HG03342 (cell line): Measurements from ENCODE around the gene GALNT6.

Experiments used
- ATAC-seq: cut with Tn5 transposase; IDR thresholded peaks from one replicate; pipeline ENCODE4 v1.9.1; 2021; ENCODE audit warnings: mild to moderate bottlenecking, moderate library complexity; ENCODE audit not compliant: unreplicated experiment

Gene GALNT6, protein sequence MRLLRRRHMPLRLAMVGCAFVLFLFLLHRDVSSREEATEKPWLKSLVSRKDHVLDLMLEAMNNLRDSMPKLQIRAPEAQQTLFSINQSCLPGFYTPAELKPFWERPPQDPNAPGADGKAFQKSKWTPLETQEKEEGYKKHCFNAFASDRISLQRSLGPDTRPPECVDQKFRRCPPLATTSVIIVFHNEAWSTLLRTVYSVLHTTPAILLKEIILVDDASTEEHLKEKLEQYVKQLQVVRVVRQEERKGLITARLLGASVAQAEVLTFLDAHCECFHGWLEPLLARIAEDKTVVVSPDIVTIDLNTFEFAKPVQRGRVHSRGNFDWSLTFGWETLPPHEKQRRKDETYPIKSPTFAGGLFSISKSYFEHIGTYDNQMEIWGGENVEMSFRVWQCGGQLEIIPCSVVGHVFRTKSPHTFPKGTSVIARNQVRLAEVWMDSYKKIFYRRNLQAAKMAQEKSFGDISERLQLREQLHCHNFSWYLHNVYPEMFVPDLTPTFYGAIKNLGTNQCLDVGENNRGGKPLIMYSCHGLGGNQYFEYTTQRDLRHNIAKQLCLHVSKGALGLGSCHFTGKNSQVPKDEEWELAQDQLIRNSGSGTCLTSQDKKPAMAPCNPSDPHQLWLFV

DNA sequence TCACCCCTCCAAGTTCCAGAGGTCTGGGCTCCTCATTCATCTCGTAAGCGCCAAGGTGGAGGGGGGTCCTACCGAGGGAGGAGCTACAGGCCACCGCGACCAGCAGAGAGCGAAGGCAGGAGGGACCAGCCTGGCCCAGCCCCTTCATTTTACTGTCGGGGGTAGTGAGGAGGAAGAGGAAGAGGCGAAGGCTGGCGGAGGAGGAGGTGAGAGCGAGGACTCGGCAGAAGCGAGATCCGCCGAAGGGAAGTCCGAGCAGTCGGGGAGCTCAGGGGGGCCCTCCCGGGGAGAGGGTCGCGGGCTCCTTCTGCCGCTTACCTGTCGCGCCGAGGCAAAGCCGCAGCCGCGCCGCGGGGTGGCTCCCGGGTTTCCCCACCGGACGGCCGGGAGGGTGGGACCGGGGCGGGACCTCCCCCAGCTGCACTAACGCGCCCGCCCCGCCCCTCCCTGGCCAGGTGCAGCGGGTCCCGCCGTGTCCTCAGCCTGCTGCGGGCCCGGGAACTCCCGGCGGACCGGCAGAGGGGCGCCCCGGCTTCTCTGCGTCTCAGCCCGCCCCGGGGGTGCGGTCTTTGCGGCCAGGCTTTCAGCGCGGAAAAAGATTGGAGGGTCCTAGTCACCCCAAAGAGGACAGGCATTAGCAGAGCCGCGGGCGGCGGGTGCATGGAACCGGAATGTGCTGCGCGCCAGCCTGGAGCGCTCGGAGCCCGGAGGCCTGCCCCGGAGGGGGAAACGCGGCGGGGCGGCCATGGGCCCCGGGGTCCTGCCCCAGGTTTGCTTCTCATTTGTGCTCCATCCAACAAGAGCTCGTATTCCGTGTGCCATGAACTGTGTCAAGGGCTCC is at the start of gene GALNT6:
TSS of gene GALNT6 (minus strand) at position 124 of the 841 bp plus-strand sequence. CDS start 11,625 bp downstream, outside the sequence.
- peak; percentile 38 for ATAC-seq

DNA sequence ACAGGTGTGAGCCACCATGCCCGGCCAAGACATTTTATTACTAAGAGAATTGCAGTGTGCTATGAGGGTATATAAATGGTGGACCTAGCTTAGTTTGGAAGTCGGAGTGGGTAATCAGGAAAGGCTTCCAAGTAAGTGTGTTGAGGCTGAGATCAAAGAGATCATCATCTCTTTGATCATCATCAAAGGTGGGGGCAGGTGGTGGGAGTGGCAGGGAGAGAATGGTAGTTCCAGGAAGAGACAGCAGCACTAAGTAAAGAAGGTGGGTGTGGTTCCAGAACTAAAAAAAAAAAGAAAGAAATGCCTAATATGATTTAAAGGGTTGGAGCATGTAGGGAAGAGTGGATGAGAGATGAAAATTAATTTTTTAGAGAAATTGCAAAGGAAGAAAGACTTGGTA is 48.1 kb upstream of the GALNT6 start:
- ATAC-seq = no peak

DNA sequence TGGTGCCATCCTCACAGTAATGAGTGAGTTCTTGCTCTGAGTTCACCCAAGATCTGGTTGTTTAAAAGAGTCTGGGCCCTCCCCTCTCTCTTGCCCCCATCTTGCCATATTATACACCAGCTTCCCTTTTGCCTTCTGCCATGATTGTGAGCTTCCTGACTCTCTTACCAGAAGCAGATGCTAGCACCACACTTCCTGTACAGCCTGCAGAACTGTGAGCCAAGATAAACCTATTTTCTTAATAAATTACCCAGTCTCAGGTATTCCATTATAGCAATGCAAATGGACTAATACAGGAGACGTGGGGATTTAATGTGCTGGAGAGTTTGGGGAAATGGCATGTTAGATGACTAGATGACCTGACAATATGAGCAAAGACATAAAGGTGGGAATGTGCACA is 46.2 kb upstream of the GALNT6 start:
- no peak for ATAC-seq

DNA sequence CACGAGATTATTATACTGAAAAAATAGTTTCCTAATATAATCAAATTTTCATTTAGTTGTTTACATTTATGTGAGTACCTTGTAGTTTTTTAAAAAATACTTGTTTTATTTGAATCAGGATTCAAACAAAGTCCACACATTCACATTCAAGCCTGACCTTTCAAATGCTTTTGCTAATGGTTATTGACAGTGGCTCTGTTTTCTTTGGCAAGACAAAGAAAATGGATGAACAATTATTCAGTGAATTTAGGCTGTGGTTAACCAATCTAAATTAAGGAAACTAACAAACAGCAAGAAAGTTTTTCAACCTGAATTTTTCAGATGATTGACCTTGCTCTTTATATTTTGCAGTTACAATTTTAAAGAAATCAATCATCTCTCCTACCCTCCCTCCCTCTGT is 43.1 kb upstream of the GALNT6 start:
- no peak for ATAC-seq

DNA sequence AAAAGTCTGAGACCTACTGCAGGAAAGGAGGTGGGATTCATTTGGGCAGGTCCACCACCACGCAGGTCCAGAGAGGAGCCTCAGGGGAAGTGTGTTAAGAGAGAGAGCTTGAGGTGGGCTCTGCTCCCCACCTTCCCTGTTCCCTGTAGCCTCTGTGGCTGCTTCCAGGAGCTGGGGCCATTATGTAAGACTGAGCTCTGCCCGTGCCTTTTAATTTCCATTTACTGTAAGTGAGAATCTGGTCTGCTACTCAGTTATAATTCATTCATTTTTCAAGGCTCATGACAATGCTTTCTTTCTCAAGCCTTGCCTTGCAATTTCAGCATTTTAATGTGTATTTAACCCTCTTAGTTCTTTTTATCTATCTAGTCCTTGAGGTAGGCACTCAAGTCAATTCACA is 41.7 kb upstream of the GALNT6 start:
- ATAC-seq = no peak

DNA sequence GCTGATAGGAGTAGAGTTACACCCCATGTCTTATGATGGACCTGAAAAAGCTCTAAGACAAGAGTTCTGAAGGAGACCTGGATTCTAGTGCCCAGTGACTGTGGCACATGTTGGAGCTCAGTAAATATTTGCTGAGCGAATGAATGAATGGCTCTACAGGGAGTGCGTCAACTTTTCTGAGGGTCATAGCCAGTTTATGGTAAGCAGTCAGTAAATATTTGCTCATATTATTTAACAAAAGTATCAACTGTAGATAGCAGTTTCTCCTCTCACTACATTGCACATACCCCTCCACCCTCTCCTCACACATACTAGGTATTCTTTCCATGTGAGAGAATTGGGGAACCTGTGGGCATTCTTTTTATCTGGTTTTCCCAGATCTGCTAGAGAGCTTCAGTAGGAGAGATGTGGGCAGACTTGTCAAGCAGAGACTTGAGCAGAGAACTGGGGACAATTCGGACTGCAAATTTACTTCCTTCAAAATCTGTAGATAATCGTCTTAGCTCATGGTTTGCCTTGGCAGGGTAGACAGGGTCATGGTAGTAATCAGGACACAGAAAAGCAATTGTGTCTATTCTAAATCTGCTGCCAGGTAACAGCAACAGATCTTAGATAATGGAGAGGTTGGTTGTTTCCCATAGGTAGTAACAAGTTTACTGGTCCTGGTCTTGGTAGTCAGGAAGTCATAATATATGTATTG is 39.1 kb upstream of the GALNT6 start:
- no peak for ATAC-seq

DNA sequence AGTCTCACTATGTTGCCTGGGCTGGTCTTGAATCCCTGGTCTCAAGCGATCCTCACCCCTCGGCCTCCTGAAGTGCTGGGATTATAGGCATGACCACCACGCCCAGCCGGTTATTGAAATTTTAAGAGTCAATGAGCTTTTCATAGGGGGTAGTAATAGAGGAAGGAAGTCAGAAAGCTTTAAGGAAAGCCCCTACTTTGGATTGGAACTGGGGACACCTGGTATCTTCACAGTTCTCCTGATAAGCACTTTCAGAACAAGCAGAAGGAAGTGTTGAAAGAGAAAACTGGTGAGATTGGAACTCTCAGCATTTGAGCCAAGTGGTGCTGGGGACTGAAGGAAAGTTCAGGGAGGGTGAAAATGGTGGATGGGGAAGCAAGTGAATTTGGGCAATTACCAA is 38.5 kb upstream of the GALNT6 start:
- no peak for ATAC-seq

DNA sequence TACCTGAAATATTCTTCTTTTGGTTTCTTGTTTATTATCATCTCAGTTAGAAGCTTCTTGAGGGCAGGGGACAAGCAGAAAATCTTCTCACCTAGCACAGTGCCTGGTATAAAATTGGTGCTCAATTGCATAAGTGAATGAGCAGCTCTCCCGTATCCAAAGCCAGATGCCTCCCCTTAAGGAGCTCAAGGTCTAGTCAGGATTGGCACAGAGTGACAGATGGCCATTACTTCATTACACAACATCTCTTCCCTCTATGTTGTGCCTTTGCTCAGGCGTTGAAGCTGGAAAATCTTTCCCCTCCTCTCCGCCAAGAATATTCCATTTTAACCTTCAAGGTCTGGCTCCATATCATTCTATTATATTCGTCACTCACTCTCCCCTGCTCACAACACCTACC is 37.0 kb upstream of the GALNT6 start:
- no peak for ATAC-seq

DNA sequence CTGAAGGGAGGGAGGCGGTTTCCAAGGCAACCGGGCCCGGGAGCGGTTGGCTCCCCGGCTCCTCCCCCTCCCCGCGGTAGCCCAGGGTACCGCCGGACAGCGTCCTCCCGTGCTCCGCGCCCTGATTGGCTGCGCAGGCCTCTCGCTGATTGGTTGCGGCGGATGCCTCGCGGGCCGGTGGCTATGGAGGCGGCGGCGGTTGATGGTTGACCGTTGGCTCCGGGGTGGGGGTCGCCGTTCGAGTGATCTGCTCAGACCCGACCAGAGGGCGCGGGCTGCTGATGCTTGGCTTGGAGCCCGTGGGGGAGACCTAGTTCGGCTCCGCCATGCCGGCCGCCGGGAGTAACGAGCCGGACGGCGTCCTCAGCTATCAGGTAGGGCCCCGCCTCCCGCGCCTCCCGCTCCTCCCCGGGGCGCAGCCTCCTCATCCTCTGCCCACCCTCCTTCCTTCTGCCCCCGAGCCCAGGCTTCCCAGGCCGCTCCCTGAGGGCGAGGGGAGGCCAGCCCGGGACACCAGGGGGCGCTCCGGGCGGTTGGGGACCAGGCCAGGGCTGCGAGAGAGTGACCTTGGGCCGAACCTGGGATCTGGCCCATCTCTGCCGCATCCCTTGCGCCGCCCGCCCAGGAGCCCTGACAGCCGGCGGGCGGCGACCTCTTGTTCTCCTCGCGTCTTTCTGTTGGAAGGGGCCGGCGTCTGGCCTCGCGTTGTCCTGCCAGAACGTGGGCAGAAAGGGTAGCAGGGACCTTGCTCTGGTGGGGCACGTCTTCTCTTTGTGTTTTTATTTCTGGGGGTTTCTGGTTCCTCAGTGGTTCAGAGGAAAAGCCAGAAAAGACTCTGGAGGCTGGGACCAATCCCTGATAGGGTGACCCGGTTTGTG is 33.7 kb upstream of the GALNT6 start, which contains the start of gene SLC4A8:
TSS of gene SLC4A8 (plus strand) at position 170 of the 878 bp plus-strand sequence. CDS start at position 327, 157 bp downstream.
- ATAC-seq = peak; percentile 79

DNA sequence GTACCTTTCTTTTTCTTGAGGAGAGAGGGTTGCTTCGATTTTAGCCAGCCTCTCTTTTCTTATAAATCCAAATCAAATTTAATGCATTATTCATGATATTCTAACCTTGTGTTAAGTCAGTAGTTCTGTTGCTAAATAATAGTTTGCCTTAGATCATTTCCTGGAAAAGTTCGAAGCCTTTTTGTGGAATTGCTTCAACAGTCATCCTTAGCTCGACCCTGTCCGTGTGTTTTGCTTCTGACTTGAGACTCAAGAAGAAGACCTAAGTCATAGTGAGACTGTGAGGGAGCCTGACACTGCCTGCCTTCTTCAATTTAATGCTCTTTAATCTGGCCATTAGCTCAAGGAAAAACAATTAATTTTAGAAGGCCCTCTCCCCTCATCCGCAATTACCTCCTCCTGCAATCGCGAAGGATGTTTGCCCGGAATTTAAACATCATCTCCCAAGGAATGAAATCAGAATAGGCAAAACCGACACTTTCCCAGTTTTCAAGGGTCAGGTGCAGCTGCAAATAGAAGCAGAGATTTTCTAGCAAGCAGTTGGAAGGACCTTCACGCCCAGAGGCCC is 33.0 kb upstream of the GALNT6 start:
- no peak for ATAC-seq

DNA sequence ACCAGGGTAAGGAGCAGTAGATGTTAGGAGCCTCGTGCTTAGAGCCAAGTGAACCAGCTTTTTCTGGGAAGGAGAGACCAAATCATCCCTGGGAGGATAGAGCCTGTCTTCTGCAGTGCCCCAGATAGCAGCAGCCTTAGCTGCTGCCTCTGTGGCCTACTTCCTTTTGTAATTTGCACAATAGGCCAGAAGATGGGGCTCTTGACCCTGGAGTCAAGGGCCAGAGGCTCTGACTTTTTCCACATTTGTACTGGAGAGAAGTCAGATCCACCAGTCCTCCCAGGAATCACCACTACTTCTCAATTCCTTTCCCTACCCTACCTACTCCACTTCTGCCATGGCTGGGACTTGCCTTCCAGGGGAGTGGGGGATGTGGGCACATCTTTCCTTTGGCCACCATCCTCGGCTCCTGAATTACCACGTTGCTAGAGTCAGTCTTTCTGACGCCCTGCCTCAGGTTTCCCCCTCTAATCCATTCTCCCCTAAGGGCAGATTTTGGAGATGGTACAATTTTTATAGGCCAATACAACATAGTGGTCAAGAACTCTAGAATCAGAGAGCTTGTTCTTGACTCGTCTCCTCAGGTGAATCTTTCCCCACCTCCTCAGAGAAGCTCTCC is 30.2 kb upstream of the GALNT6 start:
- ATAC-seq = no peak

DNA sequence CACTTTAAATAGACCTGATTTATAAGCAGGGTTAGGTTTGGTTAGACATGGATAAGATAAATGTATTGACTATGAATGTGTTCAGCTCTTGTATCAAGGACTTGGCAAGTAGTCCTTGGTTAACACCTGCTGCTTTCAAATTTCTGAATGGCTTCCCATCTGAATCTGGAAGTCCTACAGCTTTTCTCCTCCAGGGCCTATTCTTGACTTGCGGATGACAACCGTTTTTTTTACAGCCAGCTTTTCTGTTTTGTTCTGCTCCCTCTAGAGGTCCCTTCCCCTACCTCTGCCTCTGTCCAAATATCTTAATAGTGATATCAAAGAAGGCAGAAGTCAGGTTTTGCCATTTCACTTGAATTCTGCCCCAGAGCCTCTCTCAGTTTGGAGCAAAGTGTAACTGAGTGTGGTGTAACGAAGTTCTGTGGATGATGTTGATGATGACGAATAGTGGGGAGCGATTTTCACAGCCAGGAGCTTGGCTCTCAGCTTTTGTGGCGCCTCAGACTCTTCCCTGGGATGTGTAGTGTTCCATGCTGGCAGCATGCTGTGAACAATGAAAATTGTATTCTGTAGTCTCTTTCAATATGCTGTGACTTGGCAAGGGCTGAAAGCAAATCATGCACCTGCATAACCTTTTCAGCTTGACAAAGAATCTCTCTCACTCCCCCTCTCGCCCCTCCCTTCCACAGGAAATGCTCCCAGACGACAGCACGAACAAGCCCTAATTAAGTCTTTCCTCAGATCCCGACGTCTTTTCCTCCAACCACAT is 28.4 kb upstream of the GALNT6 start:
- no peak for ATAC-seq

DNA sequence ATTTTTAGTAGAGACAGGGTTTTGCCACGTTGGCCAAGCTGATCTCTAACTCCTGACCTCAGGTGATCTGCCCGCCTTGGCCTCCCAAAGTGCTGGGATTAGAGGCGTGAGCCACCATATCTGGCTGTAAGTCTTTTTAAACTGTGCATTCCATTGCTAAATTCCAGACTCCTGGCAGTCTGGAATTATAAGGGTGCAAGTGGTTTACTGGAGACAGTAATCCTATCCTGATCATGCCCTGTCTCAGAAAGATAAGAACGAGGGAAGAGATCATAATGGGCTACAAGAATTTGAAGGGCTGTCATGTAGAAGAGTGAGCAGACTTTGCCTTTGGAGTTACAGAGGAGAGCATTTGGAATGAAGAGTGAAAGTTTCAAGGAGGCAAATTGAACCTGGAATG is 26.6 kb upstream of the GALNT6 start:
- ATAC-seq = no peak

DNA sequence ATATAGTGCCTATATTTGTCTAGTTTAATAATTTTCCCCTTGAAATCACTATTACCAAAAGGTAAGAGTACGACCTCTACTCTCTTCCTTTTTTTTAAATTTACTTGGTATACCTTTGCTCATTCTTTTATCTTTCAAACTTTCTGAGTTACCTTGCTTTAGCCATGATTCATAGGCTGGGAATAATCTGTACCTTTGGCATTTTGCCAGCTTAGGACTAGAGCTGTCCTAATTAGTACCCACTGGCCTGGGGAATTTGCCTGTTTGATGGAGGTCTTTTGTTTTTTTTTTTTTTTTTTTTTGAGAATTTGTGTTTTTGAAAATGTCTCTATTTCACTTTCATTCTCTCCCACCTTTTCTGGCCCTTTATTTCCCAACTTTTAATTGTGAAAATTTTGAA is 24.7 kb upstream of the GALNT6 start:
- no peak for ATAC-seq

DNA sequence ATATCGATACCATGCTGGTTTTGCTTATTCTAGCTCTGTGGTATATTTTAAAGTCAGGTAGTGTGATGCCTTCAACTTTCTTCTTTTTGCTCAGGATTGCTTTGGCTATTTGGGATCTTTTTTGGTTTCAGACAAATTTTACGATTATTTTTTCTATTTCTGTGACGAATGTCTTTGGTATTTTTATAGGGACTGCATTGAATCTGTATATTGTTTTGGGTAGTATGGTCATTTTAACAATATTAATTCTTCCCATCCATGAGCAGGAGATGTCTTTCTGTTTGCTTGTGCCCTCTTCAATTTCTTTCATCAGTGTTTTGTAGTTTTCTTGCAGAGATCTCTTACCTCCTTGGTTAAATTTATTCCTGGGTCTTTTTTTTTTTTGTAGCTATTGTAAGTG is 22.6 kb upstream of the GALNT6 start:
- no peak for ATAC-seq

DNA sequence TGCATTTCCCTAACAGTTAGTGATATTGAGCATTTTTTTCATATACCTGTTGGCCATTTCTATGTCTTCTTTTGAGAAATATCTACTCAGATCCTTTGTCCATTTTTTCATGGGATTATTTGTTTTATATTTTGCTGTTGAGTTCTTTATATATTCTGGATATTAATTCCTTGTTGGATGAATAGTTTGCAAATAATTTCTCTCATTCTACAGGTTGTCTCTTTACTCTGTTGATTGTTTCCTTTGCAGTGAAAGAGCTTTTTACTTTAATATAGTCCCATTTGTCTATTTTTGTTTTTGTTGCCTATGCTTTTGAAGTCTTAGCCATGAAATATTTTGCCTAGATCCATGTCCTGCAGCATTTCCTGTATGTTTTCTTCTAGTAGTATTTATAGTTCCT is 21.9 kb upstream of the GALNT6 start:
- ATAC-seq = no peak

DNA sequence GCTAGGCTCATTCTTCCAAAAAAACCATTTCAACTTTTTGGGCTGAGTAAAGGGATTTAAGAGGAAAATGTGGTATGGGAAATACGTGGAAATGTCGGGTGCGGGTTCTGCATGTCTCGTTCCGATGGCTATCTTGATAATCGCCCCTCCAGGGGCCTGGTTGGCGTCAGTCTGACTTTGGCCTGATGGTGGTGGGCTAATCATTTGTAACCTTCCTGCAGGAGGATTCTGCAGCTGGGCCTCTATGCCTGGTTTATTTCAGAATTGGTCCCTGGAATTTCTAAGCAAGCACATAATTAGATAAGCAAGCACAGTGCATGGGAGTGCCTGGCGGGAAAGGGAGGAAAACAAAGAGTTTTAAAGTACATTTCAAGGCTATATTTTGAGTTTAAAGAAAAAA is 18.6 kb upstream of the GALNT6 start:
- ATAC-seq = no peak

DNA sequence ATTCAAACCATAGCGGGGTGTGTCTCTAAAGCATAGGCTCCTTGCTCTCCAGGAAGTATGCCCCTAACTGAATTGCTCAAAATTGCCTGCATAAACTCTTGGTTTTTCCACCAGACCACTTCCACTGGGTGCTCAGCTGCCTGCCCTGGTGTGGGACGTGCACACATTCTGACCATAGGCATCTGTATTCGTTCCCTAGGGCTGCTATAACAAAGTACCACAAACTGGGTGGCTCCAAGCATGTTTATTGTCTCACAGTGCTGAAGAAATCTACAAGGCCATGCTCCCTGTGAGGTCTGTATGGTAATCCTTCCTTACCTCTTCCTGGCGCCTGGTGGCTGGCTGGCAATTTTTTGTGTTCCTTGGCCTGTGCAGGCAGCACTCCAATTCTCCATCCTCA is 16.4 kb upstream of the GALNT6 start:
- ATAC-seq = no peak
